HepG2 (cell line): Measurements from ENCODE around the gene SNX9. TPM values are rescaled to one million over a fixed set of nuclear protein-coding genes. Genes with fewer than 3 reads are reported as not detected.

Source experiments
- ARNTL ChIP-seq: sonication (generic); formaldehyde crosslinking; IDR thresholded peaks from 2 replicates; pipeline ENCODE4 v1.4.0; 2020; ENCODE audit warnings: mild to moderate bottlenecking, missing genetic modification reagents
- CENPT ChIP-seq: sonication (generic); formaldehyde crosslinking; IDR thresholded peaks from 2 replicates; pipeline ENCODE4 v1.8.0; 2022; ENCODE audit warnings: low read depth, mild to moderate bottlenecking, moderate library complexity, missing genetic modification reagents
- ESRRA ChIP-seq: sonication (generic); formaldehyde crosslinking; IDR thresholded peaks from 2 replicates; pipeline ENCODE4 v1.5.1; 2020; ENCODE audit warnings: mild to moderate bottlenecking, low read depth, missing genetic modification reagents
- HOXA7 ChIP-seq: sonication (generic); formaldehyde crosslinking; IDR thresholded peaks from 2 replicates; pipeline ENCODE4 v1.8.1; 2022; ENCODE audit warnings: mild to moderate bottlenecking, missing genetic modification reagents, moderate library complexity
- KDM4B ChIP-seq: sonication (generic); formaldehyde crosslinking; IDR thresholded peaks from 2 replicates; pipeline ENCODE4 v1.4.0; 2020; ENCODE audit warnings: missing genetic modification reagents
- NFE2L1 ChIP-seq: sonication (generic); formaldehyde crosslinking; IDR thresholded peaks from 2 replicates; pipeline ENCODE4 v1.4.0; 2020; ENCODE audit warnings: missing genetic modification reagents, mild to moderate bottlenecking, borderline replicate concordance
- NFIB ChIP-seq: sonication (generic); formaldehyde crosslinking; IDR thresholded peaks from 2 replicates; pipeline ENCODE4 v1.9.0; 2021; ENCODE audit warnings: missing genetic modification reagents, mild to moderate bottlenecking, borderline replicate concordance
- NR1H2 ChIP-seq: sonication (generic); formaldehyde crosslinking; IDR thresholded peaks from 2 replicates; pipeline ENCODE4 v1.8.1; 2022; ENCODE audit warnings: low read depth, missing genetic modification reagents, borderline replicate concordance
- PCBP1 ChIP-seq: fragments of 200-400 bp; formaldehyde crosslinking; IDR thresholded peaks from 2 replicates; pipeline ENCODE4 v1.6.1; 2017; ENCODE audit warnings: mild to moderate bottlenecking, low read depth, low read length, borderline replicate concordance
- RBM39 ChIP-seq: fragments of 200-400 bp; formaldehyde crosslinking; IDR thresholded peaks from one replicate; pipeline ENCODE4 v1.6.1; 2018; ENCODE audit warnings: antibody characterized with exemption, mild to moderate bottlenecking, low read depth, low read length; ENCODE audit not compliant: poor library complexity, severe bottlenecking
- SNAPC2 ChIP-seq: sonication (generic); formaldehyde crosslinking; IDR thresholded peaks from 2 replicates; pipeline ENCODE4 v1.8.1; 2022; ENCODE audit warnings: mild to moderate bottlenecking, missing genetic modification reagents
- ZFP90 ChIP-seq: sonication (generic); formaldehyde crosslinking; IDR thresholded peaks from 2 replicates; pipeline ENCODE4 v1.8.0; 2022; ENCODE audit warnings: missing genetic modification reagents, mild to moderate bottlenecking, inconsistent platforms, borderline replicate concordance
- ZNF30 ChIP-seq: sonication (generic); formaldehyde crosslinking; IDR thresholded peaks from 2 replicates; pipeline ENCODE4 v1.5.0; 2020; ENCODE audit warnings: mild to moderate bottlenecking, missing genetic modification reagents
- ZNF747 ChIP-seq: sonication (generic); formaldehyde crosslinking; IDR thresholded peaks from 2 replicates; pipeline ENCODE4 v1.8.1; 2023; ENCODE audit warnings: missing genetic modification reagents, mild to moderate bottlenecking, borderline replicate concordance
- ZSCAN21 ChIP-seq: sonication (generic); formaldehyde crosslinking; IDR thresholded peaks from 2 replicates; pipeline ENCODE4 v1.8.0; 2022; ENCODE audit warnings: mild to moderate bottlenecking, missing genetic modification reagents, moderate library complexity, borderline replicate concordance
- polyA plus RNA-seq, 8 experiments: library from polyadenylated mRNA; depleted of rRNA in 3 of 8; stranded (reverse) in 7 of 8; unstranded in 1 of 8; fragments of >200 nt; fragmentation: Illumina TruSeq in 4 of 8; extraction: Trizol in 4 of 8; gene quantifications; 2 replicates each; pipeline versions ENCODE4 v1.2.1 to v1.2.3, GENCODE V29; 2011 to 2016; ENCODE audit warnings: low read depth in 4 of 8, missing spikeins in 1 of 8, mixed read lengths in 1 of 8; ENCODE audit not compliant: insufficient read depth in 1 of 8
- total RNA-seq, 5 experiments: library from RNA; depleted of rRNA; stranded (reverse); fragments of >200 nt; fragmentation: Illumina TruSeq; extraction: Trizol; gene quantifications; 2 replicates each; pipeline ENCODE4 v1.2.3, GENCODE V29; 2016; ENCODE audit warnings: low read depth in 1 of 5
- TF ChIP-seq, protein P1 (sequence below): sonication (generic); formaldehyde crosslinking; IDR thresholded peaks from 2 replicates; pipeline ENCODE4 v1.4.0; 2020; ENCODE audit warnings: low read depth, missing genetic modification reagents
- TF ChIP-seq, protein P2 (sequence below): sonication (generic); formaldehyde crosslinking; IDR thresholded peaks from 2 replicates; pipeline ENCODE4 v1.4.0; 2020; ENCODE audit warnings: mild to moderate bottlenecking, low read depth, missing genetic modification reagents
- TF ChIP-seq, protein P3 (sequence below): sonication (generic); formaldehyde crosslinking; IDR thresholded peaks from 2 replicates; pipeline ENCODE4 v1.5.1; 2020; ENCODE audit warnings: missing genetic modification reagents, mild to moderate bottlenecking, borderline replicate concordance
- TF ChIP-seq, protein P4 (sequence below): sonication (generic); formaldehyde crosslinking; IDR thresholded peaks from 2 replicates; pipeline ENCODE4 v1.5.1; 2020; ENCODE audit warnings: missing genetic modification reagents, mild to moderate bottlenecking, borderline replicate concordance

SNX9 gene
- total and polyA plus RNA-seq, 2 of the 13 experiments (the other 11 are each of a cell fraction or from before 2014, with no cell fraction given), result 21.9 to 36.0 TPM

DNA sequence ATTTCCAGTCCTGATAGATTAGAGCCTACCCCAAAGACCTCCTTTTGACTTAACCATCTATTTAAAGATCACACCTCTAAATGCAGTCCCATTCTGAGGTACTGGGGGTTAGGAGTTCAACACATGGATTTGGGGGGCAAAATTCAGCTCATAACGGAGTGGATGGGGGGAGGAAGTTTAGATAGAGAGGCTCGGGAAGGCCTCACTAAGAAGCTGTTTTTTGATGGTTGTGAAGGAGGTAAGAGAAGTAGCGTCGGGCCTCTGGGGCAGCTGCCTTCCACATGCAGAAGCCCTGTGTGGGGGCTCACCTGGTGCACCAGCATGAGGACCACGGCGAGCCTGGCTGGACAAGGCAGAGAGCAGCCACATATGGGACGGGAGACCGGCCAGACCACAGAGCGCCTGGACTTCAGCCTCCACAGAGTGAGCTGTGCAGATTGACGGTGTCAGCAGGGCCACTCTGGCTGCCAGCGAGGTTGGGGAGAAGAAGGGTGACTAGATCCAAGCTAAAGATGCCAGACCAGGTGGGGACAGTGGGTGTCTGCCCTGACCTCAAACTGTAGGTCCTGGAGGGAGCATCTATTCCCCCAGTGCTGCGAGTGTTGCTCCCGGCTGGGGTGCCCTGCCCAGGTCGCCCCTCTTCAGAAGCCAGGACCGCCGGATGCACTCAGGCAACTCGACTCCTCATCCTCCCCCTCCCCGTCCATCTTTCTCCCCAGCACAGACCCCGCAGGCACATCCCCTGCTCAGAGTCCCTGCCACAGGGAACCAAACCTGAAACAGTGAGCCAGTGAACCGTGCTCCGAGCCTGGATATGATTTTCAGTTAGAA is 153.5 kb downstream of the SNX9 start (continued):
- TF ChIP-seq, protein P1, sequence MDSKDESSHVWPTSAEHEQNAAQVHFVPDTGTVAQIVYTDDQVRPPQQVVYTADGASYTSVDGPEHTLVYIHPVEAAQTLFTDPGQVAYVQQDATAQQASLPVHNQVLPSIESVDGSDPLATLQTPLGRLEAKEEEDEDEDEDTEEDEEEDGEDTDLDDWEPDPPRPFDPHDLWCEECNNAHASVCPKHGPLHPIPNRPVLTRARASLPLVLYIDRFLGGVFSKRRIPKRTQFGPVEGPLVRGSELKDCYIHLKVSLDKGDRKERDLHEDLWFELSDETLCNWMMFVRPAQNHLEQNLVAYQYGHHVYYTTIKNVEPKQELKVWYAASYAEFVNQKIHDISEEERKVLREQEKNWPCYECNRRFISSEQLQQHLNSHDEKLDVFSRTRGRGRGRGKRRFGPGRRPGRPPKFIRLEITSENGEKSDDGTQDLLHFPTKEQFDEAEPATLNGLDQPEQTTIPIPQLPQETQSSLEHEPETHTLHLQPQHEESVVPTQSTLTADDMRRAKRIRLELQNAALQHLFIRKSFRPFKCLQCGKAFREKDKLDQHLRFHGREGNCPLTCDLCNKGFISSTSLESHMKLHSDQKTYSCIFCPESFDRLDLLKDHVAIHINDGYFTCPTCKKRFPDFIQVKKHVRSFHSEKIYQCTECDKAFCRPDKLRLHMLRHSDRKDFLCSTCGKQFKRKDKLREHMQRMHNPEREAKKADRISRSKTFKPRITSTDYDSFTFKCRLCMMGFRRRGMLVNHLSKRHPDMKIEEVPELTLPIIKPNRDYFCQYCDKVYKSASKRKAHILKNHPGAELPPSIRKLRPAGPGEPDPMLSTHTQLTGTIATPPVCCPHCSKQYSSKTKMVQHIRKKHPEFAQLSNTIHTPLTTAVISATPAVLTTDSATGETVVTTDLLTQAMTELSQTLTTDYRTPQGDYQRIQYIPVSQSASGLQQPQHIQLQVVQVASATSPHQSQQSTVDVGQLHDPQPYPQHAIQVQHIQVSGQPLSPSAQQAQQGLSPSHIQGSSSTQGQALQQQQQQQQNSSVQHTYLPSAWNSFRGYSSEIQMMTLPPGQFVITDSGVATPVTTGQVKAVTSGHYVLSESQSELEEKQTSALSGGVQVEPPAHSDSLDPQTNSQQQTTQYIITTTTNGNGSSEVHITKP (CRISPR knock-in tag), result no peak
- no peak; the same call in 1 of the 2 replicates for TF ChIP-seq KDM4B (CRISPR knock-in tag)
- TF ChIP-seq, protein P2, sequence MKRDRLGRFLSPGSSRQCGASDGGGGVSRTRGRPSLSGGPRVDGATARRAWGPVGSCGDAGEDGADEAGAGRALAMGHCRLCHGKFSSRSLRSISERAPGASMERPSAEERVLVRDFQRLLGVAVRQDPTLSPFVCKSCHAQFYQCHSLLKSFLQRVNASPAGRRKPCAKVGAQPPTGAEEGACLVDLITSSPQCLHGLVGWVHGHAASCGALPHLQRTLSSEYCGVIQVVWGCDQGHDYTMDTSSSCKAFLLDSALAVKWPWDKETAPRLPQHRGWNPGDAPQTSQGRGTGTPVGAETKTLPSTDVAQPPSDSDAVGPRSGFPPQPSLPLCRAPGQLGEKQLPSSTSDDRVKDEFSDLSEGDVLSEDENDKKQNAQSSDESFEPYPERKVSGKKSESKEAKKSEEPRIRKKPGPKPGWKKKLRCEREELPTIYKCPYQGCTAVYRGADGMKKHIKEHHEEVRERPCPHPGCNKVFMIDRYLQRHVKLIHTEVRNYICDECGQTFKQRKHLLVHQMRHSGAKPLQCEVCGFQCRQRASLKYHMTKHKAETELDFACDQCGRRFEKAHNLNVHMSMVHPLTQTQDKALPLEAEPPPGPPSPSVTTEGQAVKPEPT (CRISPR knock-in tag), result no peak
- no peak for TF ChIP-seq SNAPC2 (CRISPR knock-in tag)
- TF ChIP-seq, protein P3, sequence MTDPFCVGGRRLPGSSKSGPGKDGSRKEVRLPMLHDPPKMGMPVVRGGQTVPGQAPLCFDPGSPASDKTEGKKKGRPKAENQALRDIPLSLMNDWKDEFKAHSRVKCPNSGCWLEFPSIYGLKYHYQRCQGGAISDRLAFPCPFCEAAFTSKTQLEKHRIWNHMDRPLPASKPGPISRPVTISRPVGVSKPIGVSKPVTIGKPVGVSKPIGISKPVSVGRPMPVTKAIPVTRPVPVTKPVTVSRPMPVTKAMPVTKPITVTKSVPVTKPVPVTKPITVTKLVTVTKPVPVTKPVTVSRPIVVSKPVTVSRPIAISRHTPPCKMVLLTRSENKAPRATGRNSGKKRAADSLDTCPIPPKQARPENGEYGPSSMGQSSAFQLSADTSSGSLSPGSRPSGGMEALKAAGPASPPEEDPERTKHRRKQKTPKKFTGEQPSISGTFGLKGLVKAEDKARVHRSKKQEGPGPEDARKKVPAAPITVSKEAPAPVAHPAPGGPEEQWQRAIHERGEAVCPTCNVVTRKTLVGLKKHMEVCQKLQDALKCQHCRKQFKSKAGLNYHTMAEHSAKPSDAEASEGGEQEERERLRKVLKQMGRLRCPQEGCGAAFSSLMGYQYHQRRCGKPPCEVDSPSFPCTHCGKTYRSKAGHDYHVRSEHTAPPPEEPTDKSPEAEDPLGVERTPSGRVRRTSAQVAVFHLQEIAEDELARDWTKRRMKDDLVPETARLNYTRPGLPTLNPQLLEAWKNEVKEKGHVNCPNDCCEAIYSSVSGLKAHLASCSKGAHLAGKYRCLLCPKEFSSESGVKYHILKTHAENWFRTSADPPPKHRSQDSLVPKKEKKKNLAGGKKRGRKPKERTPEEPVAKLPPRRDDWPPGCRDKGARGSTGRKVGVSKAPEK (CRISPR knock-in tag), result 0 out of 2 replicates have a peak, but pooled peaks have one; percentile 70
- TF ChIP-seq HOXA7 (CRISPR knock-in tag), result no peak
- TF ChIP-seq ZNF30 (CRISPR knock-in tag), result no peak
- TF ChIP-seq ZSCAN21 (CRISPR knock-in tag), result 0 out of 2 replicates have a peak, but pooled peaks have one; percentile 31
- peak; percentile 23; the same call in 1 of the 2 replicates for TF ChIP-seq NFE2L1 (CRISPR knock-in tag)
- TF ChIP-seq ARNTL, result 0 out of 2 replicates have a peak, but pooled peaks have one; percentile 42
- TF ChIP-seq RBM39, result peak; percentile 31
- TF ChIP-seq, protein P4, sequence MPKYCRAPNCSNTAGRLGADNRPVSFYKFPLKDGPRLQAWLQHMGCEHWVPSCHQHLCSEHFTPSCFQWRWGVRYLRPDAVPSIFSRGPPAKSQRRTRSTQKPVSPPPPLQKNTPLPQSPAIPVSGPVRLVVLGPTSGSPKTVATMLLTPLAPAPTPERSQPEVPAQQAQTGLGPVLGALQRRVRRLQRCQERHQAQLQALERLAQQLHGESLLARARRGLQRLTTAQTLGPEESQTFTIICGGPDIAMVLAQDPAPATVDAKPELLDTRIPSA (CRISPR knock-in tag), result no peak
- TF ChIP-seq ESRRA (CRISPR knock-in tag), result no peak
- TF ChIP-seq NR1H2, result no peak
- TF ChIP-seq ZNF747, result no peak
- TF ChIP-seq NFIB, result no peak
- TF ChIP-seq CENPT (CRISPR knock-in tag), result no peak
- no peak for TF ChIP-seq ZFP90 (CRISPR knock-in tag)
- no peak for TF ChIP-seq PCBP1
